Measurements from ENCODE around the gene ZC3H12A.

The ZC3H12A gene

GRCh38 chr1:37456614-37457013 lies 17.8 kb upstream of the ZC3H12A start:
- no peak for FAIRE-seq

GRCh38 chr1:37458551-37458950 lies 15.8 kb upstream of the ZC3H12A start:
- FAIRE-seq = no peak

- FAIRE-seq = no peak
Observed at GRCh38 chr1:37461698-37462436, 12.5 kb upstream of the ZC3H12A start.

- FAIRE-seq = no peak
Observed at GRCh38 chr1:37464443-37464842, 9.9 kb upstream of the ZC3H12A start.

GRCh38 chr1:37465593-37466517 lies 8.5 kb upstream of the ZC3H12A start:
- FAIRE-seq = no peak

- FAIRE-seq = no peak
Observed at GRCh38 chr1:37468037-37468436, 6.3 kb upstream of the ZC3H12A start.

GRCh38 chr1:37469386-37469785 lies 5.0 kb upstream of the ZC3H12A start:
- FAIRE-seq = no peak

- FAIRE-seq = no peak
Observed at GRCh38 chr1:37471345-37472231, 2.8 kb upstream of the ZC3H12A start.

- FAIRE-seq = no peak
Observed at GRCh38 chr1:37472281-37472680, 2.1 kb upstream of the ZC3H12A start.

GRCh38 chr1:37472994-37473393 lies 1.4 kb upstream of the ZC3H12A start:
- no peak for FAIRE-seq

GRCh38 chr1:37473431-37474045 lies 842 bp upstream of the ZC3H12A start:
- no peak for FAIRE-seq

- no peak for FAIRE-seq
Observed at GRCh38 chr1:37474697-37475379, 458 bp downstream of the ZC3H12A start.

- FAIRE-seq = no peak
Observed at GRCh38 chr1:37475380-37476086, 1.2 kb downstream of the ZC3H12A start.

- FAIRE-seq = no peak
Observed at GRCh38 chr1:37476087-37476452, 1.7 kb downstream of the ZC3H12A start.

GRCh38 chr1:37476460-37477197 lies 2.2 kb downstream of the ZC3H12A start:
- no peak for FAIRE-seq

- FAIRE-seq = no peak
Observed at GRCh38 chr1:37477198-37477931, 3.0 kb downstream of the ZC3H12A start.

- no peak for FAIRE-seq
Observed at GRCh38 chr1:37477946-37478345, 3.6 kb downstream of the ZC3H12A start.

GRCh38 chr1:37478451-37478881 lies 4.1 kb downstream of the ZC3H12A start:
- no peak for FAIRE-seq

GRCh38 chr1:37478890-37479254 lies 4.5 kb downstream of the ZC3H12A start:
- FAIRE-seq = no peak

Measured in A204.1 (cell line).